ENCODE results near the gene ATM. TPM values are rescaled to one million over a fixed set of nuclear protein-coding genes. Genes with fewer than 3 reads are reported as not detected.

ATM gene
- total and polyA plus RNA-seq, 2 donors (not counting 3 experiments of a cell fraction or from before 2014, with no cell fraction given): 11.8 to 49.7 TPM

GRCh38 chr11:108293229-108293628 lies 70.4 kb downstream of the ATM start:
- POLR2A ChIA-PET: no interaction called here
- FAIRE-seq: no peak

GRCh38 chr11:108302121-108302785 lies 79.4 kb downstream of the ATM start:
- H3K9me1 ChIP-seq (replicated peaks; ENCODE audit: control insufficient read depth, extremely low read depth, insufficient read depth, low read length): no peaks in the 10 kb centered on the region
- H2AFZ ChIP-seq (ENCODE audit: low read depth, low read length): no peak overlapping the region
- H3K9me3 ChIP-seq (replicated peaks; ENCODE audit: control insufficient read depth, insufficient read depth, low read length): no peaks in the 10 kb centered on the region
- no peaks in the 10 kb centered on the region for H3K4me1 ChIP-seq (ENCODE audit: control insufficient read depth, extremely low read depth, insufficient read depth, low read length)
- ChIA-PET POLR2A (no interaction called here), CTCF (no interaction called here)
- DNase-seq (ENCODE audit: low read depth, low spot score) (no peak), FAIRE-seq (no peak)
- no peaks in the 10 kb centered on the region for H3K79me2 ChIP-seq (ENCODE audit: control insufficient read depth, insufficient read depth, low read length)
- H3K9ac ChIP-seq (replicated peaks; ENCODE audit: extremely low read depth, insufficient read depth, low read length): no peak overlapping the region
- BruUV-seq (replicated peaks): no TSS peak
- dilution Hi-C loops (cut with MboI; ENCODE audit: extremely low pct_ligation_motif_present, low sequenced_read_pairs) (no loop called here), intact Hi-C loops (cut with micrococcal nuclease) (no loop called here)
- TF ChIP-seq EZH2 (IDR thresholded peaks at IDR 0.05; ENCODE audit: borderline replicate concordance, low read depth, low read length, severe bottlenecking) (no peak), CTCF (IDR thresholded peaks at IDR 0.05; ENCODE audit: extremely low read depth in 1 of 2, insufficient read depth in 1 of 2, low read depth in 1 of 2, low read length in 2 of 2) (no peak), POLR2AphosphoS5 (IDR thresholded peaks at IDR 0.05; ENCODE audit: insufficient read depth, low read depth, low read length) (no peak), POLR2A (IDR thresholded peaks at IDR 0.05; ENCODE audit: low read depth, low read length) (no peak), FOS (IDR thresholded peaks at IDR 0.05; ENCODE audit: borderline replicate concordance, insufficient read depth, low read length) (no peak)
- H4K20me1 ChIP-seq (replicated peaks; ENCODE audit: control insufficient read depth, extremely low read depth, insufficient read depth, low read length): no peaks in the 10 kb centered on the region
- peaks cover 1 to 4% of the 10 kb centered on the region in 2 experiments for H3K36me3 ChIP-seq (ENCODE audit: control insufficient read depth in 2 of 2, extremely low read depth in 1 of 2, insufficient read depth in 2 of 2, low read length in 2 of 2)
- no peak overlapping the region for H3K27ac ChIP-seq (ENCODE audit: insufficient read depth, low read depth, low read length)
- H3K4me2 ChIP-seq (ENCODE audit: insufficient read depth, low read length): no peak overlapping the region
- no peaks in the 10 kb centered on the region for H3K27me3 ChIP-seq (ENCODE audit: control insufficient read depth in 2 of 2, insufficient read depth in 2 of 2, low read length in 2 of 2)
- no peak overlapping the region for H3K4me3 ChIP-seq (replicated peaks in 1 of 3; ENCODE audit: insufficient read depth in 1 of 3, low read depth in 1 of 3, low read length in 3 of 3)

More at GRCh38 chr11:108293229-108293628, 70.4 kb downstream of the ATM start:
- no peak overlapping the region for H3K4me2 ChIP-seq (ENCODE audit: insufficient read depth, low read length)
- dilution Hi-C loops (cut with MboI; ENCODE audit: extremely low pct_ligation_motif_present, low sequenced_read_pairs): no loop called here
- H3K4me1 ChIP-seq (ENCODE audit: control insufficient read depth, extremely low read depth, insufficient read depth, low read length): no peaks in the 10 kb centered on the region
- no peaks in the 10 kb centered on the region for H3K9me1 ChIP-seq (replicated peaks; ENCODE audit: control insufficient read depth, extremely low read depth, insufficient read depth, low read length)
- CTCF ChIA-PET: interaction anchor here (0.7 kb wide), 1 partner anchor 10 kb away, joined by 3 read pairs; no protein-coding TSS in a partner anchor
- no peak overlapping the region for H3K4me3 ChIP-seq (replicated peaks in 1 of 3; ENCODE audit: insufficient read depth in 1 of 3, low read depth in 1 of 3, low read length in 3 of 3)
- no peak for TF ChIP-seq MYC (IDR thresholded peaks at IDR 0.05; ENCODE audit: low read depth, low read length)
- H3K27ac ChIP-seq (ENCODE audit: insufficient read depth, low read depth, low read length): no peak overlapping the region
- DNase-seq (ENCODE audit: low read depth, low spot score): no peak
- H3K27me3 ChIP-seq (ENCODE audit: control insufficient read depth in 2 of 2, insufficient read depth in 2 of 2, low read length in 2 of 2): no peaks in the 10 kb centered on the region
- H3K79me2 ChIP-seq (ENCODE audit: control insufficient read depth, insufficient read depth, low read length): no peaks in the 10 kb centered on the region
- H2AFZ ChIP-seq (ENCODE audit: low read depth, low read length): no peak overlapping the region
- intact Hi-C loops (cut with micrococcal nuclease): no loop called here
- no peaks in the 10 kb centered on the region for H3K9me3 ChIP-seq (replicated peaks; ENCODE audit: control insufficient read depth, insufficient read depth, low read length)
- no peak overlapping the region for H3K9ac ChIP-seq (replicated peaks; ENCODE audit: extremely low read depth, insufficient read depth, low read length)
- H4K20me1 ChIP-seq (replicated peaks; ENCODE audit: control insufficient read depth, extremely low read depth, insufficient read depth, low read length): no peaks in the 10 kb centered on the region
- H3K36me3 ChIP-seq (ENCODE audit: control insufficient read depth in 2 of 2, extremely low read depth in 1 of 2, insufficient read depth in 2 of 2, low read length in 2 of 2): peaks cover 2 to 3% of the 10 kb centered on the region in 2 experiments
- no TSS peak for BruUV-seq (replicated peaks)
